Measurements from ENCODE around the gene LSAMP. TPM values are rescaled to one million over a fixed set of nuclear protein-coding genes. Genes with fewer than 3 reads are reported as not detected.

The LSAMP gene
- total RNA-seq, 1 donor from 2014 or later, result 24.6 TPM

GRCh38 chr3:116394365-116394764 is 50.9 kb downstream of the LSAMP start:
- H3K9me3 ChIP-seq, result no peaks in the 10 kb centered on the region
- no peak overlapping the region for H3K4me3 ChIP-seq
- intact Hi-C loops (cut with DNase I), result no loop called here
- no peak overlapping the region for H3K27ac ChIP-seq
- no peaks in the 10 kb centered on the region for H3K36me3 ChIP-seq
- ATAC-seq (no peak), DNase-seq (no peak)
- no peak for TF ChIP-seq CTCF (IDR thresholded peaks at IDR 0.05)
- H3K4me1 ChIP-seq, result no peaks in the 10 kb centered on the region
- H3K27me3 ChIP-seq, result no peaks in the 10 kb centered on the region

GRCh38 chr3:116393199-116393598 is 52.1 kb downstream of the LSAMP start:
- H3K9me3 ChIP-seq, result no peaks in the 10 kb centered on the region
- H3K4me3 ChIP-seq, result no peak overlapping the region
- H3K27me3 ChIP-seq, result no peaks in the 10 kb centered on the region
- no peaks in the 10 kb centered on the region for H3K36me3 ChIP-seq
- no peak overlapping the region for H3K27ac ChIP-seq
- no peak for DNase-seq
- intact Hi-C loops (cut with DNase I), result no loop called here
- TF ChIP-seq CTCF (IDR thresholded peaks at IDR 0.05), result no peak
- ATAC-seq, result peak; percentile 21
- no peaks in the 10 kb centered on the region for H3K4me1 ChIP-seq

- Histone ChIP-seq H3K27me3 (no peaks in the 10 kb centered on the region), H3K36me3 (no peaks in the 10 kb centered on the region), H3K4me3 (no peak overlapping the region), H3K9me3 (no peaks in the 10 kb centered on the region), H3K27ac (no peak overlapping the region), H3K4me1 (no peaks in the 10 kb centered on the region)
- DNase-seq (peak; percentile 42), ATAC-seq (peak; percentile 25)
- no peak for TF ChIP-seq CTCF (IDR thresholded peaks at IDR 0.05)
- intact Hi-C loops (cut with DNase I), result no loop called here
Observed at GRCh38 chr3:116392291-116392690, 53.0 kb downstream of the LSAMP start.

- Histone ChIP-seq H3K9me3 (no peaks in the 10 kb centered on the region), H3K4me3 (no peak overlapping the region), H3K27me3 (no peaks in the 10 kb centered on the region), H3K36me3 (no peaks in the 10 kb centered on the region), H3K4me1 (no peaks in the 10 kb centered on the region), H3K27ac (no peak overlapping the region)
- no peak for TF ChIP-seq CTCF (IDR thresholded peaks at IDR 0.05)
- DNase-seq (peak; percentile 57), ATAC-seq (peak; percentile 23)
- intact Hi-C loops (cut with DNase I), result no loop called here
Observed at GRCh38 chr3:116391296-116392201, 53.7 kb downstream of the LSAMP start.

GRCh38 chr3:116390318-116390717 is 55.0 kb downstream of the LSAMP start:
- Histone ChIP-seq H3K27me3 (no peaks in the 10 kb centered on the region), H3K4me3 (no peak overlapping the region), H3K9me3 (no peaks in the 10 kb centered on the region), H3K36me3 (no peaks in the 10 kb centered on the region), H3K4me1 (no peaks in the 10 kb centered on the region), H3K27ac (no peak overlapping the region)
- intact Hi-C loops (cut with DNase I), result no loop called here
- no peak for ATAC-seq
- no peak for TF ChIP-seq CTCF (IDR thresholded peaks at IDR 0.05)
- no peak for DNase-seq

Data from upper lobe of right lung (tissue), 1 donor.